ENCODE results near the gene SPNS2. TPM values are rescaled to one million over a fixed set of nuclear protein-coding genes. Genes with fewer than 3 reads are reported as not detected.

Gene SPNS2
- total RNA-seq, 1 experiment from 2014 or later, result 1.9 TPM

GRCh38 chr17:4465786-4466185 is 32.9 kb upstream of the SPNS2 start:
- H3K4me1 ChIP-seq (ENCODE audit: control insufficient read depth, insufficient read depth, low read length), result no peaks in the 10 kb centered on the region
- ChIA-PET POLR2A (no interaction called here), CTCF (no interaction called here)
- intact Hi-C loops (cut with micrococcal nuclease; ENCODE audit: unreplicated experiment) (no loop called here), in situ Hi-C loops (cut with HindIII; ENCODE audit: low pct_unique_long_range_greater_than_20kb, low sequenced_read_pairs) (no loop called here)
- H3K9me3 ChIP-seq (ENCODE audit: control insufficient read depth, insufficient read depth, low read depth, low read length), result no peaks in the 10 kb centered on the region
- no TSS peak for BruUV-seq (replicated peaks)
- no peaks in the 10 kb centered on the region for H3K36me3 ChIP-seq (ENCODE audit: control insufficient read depth, insufficient read depth, low read length)
- no peak overlapping the region for H3K4me3 ChIP-seq (ENCODE audit: low read depth in 2 of 2, low read length in 2 of 2)
- DNase-seq (ENCODE audit: low read depth, low spot score), result no peak
- no peak overlapping the region for H3K27ac ChIP-seq (ENCODE audit: low read length)
- no peak for ATAC-seq
- no peaks in the 10 kb centered on the region for H3K27me3 ChIP-seq (ENCODE audit: control insufficient read depth, insufficient read depth, low read length)
- no peak for TF ChIP-seq REST (IDR thresholded peaks at IDR 0.05; ENCODE audit: insufficient read depth in 1 of 2, low read depth in 2 of 2, low read length in 1 of 2)
- no peak for TF ChIP-seq POLR2AphosphoS5 (IDR thresholded peaks at IDR 0.05; ENCODE audit: low read depth, low read length)
- TF ChIP-seq SIN3A (IDR thresholded peaks at IDR 0.05; ENCODE audit: borderline replicate concordance, insufficient read depth, low read depth, low read length), result no peak
- TF ChIP-seq TCF7L2 (IDR thresholded peaks at IDR 0.05; ENCODE audit: low read depth, low read length), result no peak
- no peak for TF ChIP-seq CTCF (IDR thresholded peaks at IDR 0.05)

GRCh38 chr17:4467287-4467686 is 31.4 kb upstream of the SPNS2 start:
- in situ Hi-C loops (cut with HindIII; ENCODE audit: low pct_unique_long_range_greater_than_20kb, low sequenced_read_pairs), result no loop called here
- intact Hi-C loops (cut with micrococcal nuclease; ENCODE audit: unreplicated experiment), result no loop called here
- no peak overlapping the region for H3K4me3 ChIP-seq (ENCODE audit: low read depth in 2 of 2, low read length in 2 of 2)
- H3K4me1 ChIP-seq (ENCODE audit: control insufficient read depth, insufficient read depth, low read length), result no peaks in the 10 kb centered on the region
- H3K27ac ChIP-seq (ENCODE audit: low read length), result no peak overlapping the region
- ATAC-seq (no peak), DNase-seq (ENCODE audit: low read depth, low spot score) (no peak)
- H3K36me3 ChIP-seq (ENCODE audit: control insufficient read depth, insufficient read depth, low read length), result no peaks in the 10 kb centered on the region
- BruUV-seq (replicated peaks), result no TSS peak
- POLR2A ChIA-PET, result no interaction called here
- no peaks in the 10 kb centered on the region for H3K9me3 ChIP-seq (ENCODE audit: control insufficient read depth, insufficient read depth, low read depth, low read length)
- no peak for TF ChIP-seq POLR2AphosphoS5 (IDR thresholded peaks at IDR 0.05; ENCODE audit: low read depth, low read length)
- TF ChIP-seq SIN3A (IDR thresholded peaks at IDR 0.05; ENCODE audit: borderline replicate concordance, insufficient read depth, low read depth, low read length), result no peak
- no peak for TF ChIP-seq REST (IDR thresholded peaks at IDR 0.05; ENCODE audit: insufficient read depth in 1 of 2, low read depth in 2 of 2, low read length in 1 of 2)
- TF ChIP-seq CTCF (IDR thresholded peaks at IDR 0.05), result no peak
- no peak for TF ChIP-seq TCF7L2 (IDR thresholded peaks at IDR 0.05; ENCODE audit: low read depth, low read length)
- CTCF ChIA-PET, result no interaction called here
- no peaks in the 10 kb centered on the region for H3K27me3 ChIP-seq (ENCODE audit: control insufficient read depth, insufficient read depth, low read length)

All from Panc1 (cell line).